ENCODE measurements around the gene FN3KRP.
A peak's percentile ranks its signal among the peaks of the same experiment; 100 is the strongest.

Gene FN3KRP

DNA sequence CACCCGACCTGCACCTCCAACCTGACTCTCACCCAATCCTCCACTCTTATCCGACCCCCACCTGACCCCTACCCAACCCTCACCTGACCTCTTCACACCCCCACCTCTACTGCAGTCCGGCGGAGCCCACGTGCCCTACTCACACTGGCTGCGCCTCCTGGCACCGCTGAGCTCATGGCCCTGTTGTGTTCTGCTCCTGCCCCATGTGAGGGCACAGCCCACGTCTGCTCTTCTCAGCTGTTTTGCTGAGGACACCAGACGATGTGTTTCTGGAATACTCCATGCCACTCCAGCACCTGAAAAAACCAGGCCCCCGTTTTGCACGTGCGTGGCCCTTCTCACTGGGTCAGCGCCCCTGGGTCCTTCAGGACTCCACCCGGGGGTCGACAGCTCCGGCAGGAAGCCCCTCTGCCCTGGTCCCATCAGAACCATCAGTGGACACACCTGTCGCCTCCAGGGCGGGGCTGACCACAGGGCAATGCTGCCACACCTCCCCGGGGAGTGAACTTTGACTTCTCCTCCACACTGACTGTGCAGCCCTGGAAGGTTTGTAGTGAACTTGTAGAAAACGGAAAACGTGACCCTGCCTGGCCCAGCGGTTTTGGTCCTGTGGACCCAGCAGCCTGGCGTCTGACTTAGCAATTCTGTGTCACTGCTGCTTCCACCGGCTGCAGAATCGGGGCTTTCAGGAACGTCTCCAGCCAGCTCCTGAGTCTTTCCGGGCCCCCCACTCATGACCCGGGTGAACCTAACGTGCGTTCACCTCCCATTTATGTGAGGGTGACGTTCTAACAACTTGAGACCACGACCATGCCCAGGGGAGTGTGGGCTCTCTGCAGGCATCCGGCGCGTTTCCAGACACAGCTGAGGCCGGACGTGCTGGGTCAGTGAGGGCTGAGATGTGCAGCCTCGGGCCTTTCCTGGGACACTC is 12.3 kb upstream of the FN3KRP start:
- no peak for DNase-seq
- intact Hi-C loops (cut with DNase I) = loop anchor here (5.0 kb wide), 1 partner anchor 37 kb away; no protein-coding TSS in a partner anchor

DNA sequence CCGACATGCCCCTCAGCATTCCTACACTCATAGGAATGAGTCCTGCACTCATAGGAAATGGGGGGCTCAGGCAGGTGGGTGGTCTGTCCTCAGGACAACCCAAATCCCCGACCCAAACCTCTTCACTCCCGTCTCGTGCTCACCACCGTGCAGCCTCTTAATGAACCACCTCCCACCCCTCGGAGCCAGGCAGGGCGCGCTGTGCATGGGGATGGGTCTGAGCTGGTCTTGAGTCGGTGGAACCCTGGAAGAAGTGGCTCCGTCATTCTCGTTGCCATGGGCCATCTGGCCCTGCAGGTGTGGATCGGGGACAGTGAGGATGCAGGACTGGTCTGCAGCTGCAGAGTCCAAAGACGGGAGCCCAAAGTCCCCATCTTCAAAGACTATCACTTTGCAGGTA is 11.6 kb upstream of the FN3KRP start:
- intact Hi-C loops (cut with DNase I) = loop anchor here (5.0 kb wide), 1 partner anchor 38 kb away; no protein-coding TSS in a partner anchor
- DNase-seq = no peak

DNA sequence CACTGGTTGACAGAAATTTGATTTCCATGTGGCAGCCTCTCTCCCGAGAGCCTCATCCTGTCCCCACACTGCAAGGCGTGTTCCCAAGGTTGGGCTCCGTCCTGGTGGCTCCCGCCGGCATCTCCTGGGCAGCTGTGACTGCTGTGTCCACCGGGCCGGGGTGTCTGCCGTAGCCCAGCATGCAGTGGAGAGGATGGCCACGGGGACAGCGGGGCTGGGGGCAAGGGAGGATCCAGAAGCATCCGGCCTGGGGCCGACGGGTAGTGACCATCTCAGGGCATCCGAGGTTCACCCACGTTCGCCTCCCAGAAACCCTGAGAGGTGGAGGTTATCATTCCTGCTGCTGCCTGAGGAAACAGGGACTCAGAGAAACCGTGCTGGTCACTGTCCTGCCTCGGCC is 10.8 kb upstream of the FN3KRP start:
- DNase-seq = no peak
- intact Hi-C loops (cut with DNase I) = no loop called here

DNA sequence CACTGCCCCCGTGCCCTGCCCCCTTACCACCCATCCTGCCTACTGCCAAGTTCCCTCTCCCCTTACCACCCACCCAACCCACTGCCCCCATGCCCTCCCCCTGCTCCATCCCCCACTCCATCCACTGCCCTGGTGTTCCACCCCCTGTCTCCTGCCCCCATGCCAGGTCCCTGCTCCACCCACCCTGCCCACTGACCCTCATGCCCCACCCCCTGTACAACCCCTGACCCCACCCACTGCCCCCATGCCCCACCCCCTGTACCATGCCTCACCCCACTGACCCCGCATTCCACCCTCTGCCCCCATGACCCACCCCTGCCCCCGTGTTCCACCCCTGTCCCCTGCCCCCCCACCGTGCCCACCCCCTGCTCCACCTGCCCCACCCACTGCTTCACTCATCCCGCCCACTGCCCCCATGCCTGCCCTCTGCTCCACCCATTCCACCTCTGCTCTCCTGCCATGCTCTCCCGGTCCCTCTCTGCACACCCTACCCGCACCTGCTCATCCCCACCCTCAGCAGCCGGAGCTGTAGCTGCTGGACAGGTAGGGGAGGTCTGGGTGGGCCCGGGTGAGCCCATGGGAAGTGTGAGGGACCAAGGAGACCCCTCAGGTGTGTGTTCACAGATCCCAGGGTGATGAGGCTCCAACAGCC is 7.4 kb upstream of the FN3KRP start:
- DNase-seq = no peak
- intact Hi-C loops (cut with DNase I) = no loop called here

DNA sequence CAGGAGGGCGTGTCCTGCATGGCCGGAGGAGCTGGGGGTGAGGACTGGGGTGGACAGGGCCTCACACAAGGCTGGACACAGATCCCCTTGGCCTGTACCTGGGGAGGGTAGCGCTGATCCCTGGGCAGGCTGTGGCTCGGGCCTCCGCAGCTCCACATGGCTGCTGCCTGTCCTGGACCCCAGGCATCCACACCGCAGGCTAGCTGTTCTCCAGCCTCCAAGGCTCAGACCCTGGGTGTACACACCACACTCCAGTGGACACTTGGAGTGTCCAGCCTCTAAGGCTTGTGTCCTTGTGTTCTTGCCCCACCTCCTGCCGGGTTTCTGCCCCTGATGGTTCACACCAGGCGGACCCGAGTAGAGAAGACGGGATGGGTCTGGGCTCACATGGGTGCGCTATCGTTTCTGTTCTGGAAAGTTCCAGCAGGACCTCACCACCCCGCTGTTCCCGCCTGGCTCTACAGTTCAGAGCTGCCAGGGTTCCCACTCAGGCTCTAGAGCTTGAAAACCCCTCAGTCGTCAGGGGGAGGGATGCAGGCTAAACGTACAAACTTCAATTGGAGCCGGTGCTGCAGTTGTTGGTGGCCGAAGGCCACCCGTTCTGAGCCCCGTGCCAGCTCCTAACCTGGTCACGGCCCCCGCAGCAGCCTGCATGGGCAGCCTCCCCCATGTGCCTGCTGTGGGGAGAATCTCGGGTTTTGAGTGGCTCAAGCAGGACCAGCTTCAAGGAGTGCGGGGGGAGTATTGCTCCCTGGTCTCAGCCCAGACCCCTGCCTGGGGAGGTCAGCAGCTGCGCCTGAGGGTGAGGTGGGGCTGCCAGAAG is 6.6 kb upstream of the FN3KRP start:
- intact Hi-C loops (cut with DNase I) = no loop called here
- DNase-seq = no peak

DNA sequence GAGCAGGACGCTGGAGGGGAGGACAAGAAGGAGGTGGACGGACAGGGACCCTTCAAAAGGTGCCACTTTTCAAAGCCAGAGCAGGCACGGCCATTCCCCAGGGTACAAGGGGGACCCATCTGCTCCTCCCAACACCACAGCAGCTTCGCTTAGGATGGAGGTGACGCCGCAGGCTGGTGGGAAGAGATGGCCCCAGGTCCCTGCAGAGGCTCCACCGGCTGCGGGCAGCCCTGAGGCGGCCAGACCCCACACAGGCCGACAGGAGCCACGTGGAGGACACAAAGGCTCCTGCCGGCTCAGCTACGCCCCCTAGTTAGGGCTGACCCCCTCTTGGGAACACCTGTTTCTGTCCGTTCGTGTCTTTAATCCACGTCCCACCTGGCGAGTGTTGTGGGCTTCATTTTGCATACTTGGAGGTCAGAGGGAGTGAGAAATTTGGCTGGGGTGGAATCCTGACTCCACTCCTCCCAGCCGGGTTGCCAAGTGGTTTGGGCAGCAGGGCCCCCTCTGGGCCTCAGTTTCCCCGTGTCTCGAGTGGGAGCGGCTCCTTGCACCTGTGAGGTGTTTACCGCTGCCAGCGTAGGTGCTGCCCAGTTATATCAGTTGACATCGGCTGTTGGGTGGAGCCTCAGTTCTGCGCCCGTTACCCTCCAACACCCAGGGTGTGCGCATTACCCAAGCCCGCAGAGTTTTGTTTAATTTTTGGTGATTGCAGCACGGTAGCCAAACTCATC is 5.8 kb upstream of the FN3KRP start:
- intact Hi-C loops (cut with DNase I) = no loop called here
- DNase-seq = no peak

DNA sequence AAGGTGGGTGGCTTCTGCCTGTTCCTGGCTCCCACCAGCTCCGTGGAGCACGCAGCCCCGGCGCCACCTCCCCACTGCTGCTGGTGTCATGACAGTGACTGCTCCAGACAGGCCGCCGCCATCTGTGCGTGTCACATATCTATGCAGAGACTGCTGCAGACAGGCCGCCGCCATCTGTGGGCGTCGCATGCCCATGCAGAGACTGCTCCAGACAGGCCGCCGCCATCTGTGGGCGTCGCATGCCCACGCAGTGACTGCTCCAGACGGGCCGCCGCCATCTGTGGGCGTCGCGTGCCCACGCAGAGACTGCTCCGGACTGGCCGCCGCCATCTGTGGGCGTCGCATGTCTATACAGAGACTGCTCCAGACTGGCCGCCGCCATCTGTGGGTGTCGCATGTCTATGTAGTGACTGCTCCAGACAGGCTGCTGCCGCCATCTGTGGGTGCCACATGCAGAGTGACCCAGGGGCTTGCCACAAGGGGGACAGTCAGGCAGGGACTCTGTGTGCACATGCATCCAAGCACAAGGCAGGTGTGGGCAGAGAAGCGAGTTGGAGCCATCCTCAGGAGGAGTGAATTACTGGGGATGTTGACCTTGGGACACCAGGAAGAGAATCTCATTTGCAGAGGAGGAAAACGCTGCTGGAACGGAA is 3.3 kb upstream of the FN3KRP start:
- DNase-seq = peak in 3 of 10 donors; percentile 49 to 93 (median 86)
- intact Hi-C loops (cut with DNase I) = no loop called here

DNA sequence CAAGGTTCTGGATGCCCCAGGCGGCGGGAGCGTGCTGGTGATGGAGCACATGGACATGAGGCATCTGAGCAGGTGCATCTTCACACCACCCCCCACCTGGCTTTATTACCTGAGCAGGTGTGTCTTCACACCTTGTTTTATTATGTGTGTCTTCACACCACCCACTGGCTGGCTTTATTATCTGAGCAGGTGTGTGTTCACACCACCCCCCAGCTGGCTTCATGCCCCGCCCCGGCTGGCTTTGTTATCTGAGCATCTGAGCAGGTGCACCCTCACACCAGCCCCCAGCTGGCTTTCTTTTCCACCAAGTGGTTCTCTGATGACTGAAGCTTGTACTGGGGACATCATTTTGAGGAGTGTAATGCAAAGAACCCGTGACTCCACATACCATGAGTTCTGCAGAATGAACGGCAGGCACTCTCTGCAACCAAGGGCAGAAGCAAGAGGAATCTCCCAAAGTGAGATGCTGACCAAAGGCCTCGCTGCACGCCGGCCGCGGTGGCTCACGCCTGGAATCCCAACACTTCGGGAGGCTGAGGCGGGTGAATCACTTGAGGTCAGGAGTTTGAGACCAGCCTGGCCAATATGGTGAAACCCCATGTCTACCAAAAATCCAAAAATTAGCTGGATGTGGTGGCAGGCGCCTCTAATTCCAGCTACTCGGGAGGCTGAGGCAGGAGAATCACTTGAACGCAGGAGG is 2.6 kb downstream of the FN3KRP start:
- intact Hi-C loops (cut with DNase I) = no loop called here
- DNase-seq = no peak

DNA sequence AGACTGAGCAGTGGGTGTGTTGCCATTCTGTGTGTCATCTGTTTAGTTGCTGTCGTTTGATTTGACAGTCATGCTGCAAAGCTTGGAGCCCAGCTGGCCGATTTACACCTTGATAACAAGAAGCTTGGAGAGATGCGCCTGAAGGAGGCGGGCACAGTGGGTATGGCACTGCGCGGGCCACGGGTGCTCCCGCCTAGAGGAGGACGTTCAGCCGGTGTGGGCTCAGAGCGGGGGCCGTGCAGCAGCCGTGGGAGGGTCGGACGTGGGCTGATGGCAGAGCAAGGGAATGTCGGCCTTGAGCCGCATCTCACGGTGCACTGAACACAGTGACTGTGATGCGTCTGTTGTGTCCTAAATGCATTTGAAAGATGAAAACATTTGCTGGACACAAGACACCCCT is 3.7 kb downstream of the FN3KRP start:
- no peak for DNase-seq
- intact Hi-C loops (cut with DNase I) = no loop called here

DNA sequence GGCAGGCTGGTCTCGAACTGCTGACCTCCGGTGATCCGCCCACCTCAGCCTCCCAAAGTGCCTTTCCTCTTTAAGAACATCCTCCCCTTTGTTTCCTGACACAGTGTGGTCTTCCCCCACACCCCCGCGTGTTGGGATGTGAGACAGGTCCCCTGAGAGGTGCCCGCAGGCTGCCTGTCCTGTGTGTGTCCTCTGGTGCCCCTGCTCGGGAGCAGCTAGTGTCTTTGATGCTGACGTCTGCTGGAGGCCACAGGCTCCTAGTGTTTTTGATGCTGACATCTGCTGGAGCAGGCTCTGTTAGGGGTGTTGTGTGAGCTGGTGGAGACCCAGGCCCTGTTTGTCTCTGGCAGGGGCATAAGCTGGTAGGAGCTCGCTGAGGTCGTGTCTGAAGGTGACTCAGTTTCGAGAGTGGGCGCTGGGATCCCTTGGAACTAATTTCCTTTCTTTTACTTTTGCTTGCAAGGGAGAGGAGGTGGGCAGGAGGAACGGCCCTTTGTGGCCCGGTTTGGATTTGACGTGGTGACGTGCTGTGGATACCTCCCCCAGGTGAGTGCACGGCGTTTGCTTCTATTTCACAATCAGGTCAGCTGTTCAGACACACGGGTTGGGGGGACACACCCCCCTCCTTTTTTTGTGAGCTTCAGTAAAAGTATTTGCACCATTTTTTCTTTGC is 6.0 kb downstream of the FN3KRP start:
- DNase-seq = no peak
- intact Hi-C loops (cut with DNase I) = no loop called here

DNA sequence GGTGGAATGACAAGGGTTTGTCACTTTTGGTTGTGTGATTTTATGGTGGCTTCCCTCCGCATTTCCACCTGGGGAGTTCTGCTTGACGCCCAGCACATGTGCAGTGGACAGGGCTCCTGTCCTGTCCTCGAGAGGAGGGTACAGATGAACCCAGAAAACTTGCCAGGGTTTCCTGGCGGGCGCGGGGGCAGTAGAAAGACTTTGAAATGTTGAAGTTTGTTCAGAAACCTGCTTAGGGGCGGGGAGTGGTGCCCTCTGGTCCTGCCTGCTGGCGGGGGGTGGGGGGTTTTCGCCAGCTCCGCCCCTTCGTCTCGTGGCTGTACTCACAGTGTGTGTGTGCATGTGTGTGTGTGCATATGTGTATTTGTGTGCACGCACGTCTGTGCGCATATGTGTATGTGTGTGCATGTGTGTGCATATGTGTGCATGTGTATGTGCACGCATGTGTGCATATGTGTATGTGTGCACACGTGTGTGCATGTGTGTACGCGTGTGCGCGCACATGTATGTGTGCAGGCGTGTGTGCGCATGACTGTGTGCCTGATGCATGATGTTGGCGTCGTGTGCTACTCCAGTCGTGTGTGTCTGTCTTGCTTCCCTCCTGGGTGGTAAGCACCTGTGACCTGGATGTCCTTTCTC is 6.8 kb downstream of the FN3KRP start:
- peak in 1 of 10 donors; percentile 12 for DNase-seq
- intact Hi-C loops (cut with DNase I) = no loop called here

DNA sequence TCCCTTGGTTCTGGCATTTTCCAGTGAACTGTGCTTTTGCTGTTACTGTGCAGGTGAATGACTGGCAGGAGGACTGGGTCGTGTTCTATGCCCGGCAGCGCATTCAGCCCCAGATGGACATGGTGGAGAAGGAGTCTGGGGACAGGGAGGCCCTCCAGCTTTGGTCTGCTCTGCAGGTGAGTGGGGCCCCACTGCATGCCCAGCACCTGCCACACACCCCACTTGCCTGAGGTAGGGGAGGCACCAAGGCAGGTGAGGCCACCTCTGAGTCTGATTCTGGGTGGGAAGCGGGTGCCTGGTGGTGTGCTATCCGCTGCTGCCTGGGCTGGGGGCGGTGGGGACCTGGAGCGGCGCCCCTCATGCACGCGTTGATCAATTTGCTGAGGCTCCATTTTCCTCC is 9.9 kb downstream of the FN3KRP start:
- intact Hi-C loops (cut with DNase I) = no loop called here
- DNase-seq = peak in 1 of 10 donors; percentile 77

DNA sequence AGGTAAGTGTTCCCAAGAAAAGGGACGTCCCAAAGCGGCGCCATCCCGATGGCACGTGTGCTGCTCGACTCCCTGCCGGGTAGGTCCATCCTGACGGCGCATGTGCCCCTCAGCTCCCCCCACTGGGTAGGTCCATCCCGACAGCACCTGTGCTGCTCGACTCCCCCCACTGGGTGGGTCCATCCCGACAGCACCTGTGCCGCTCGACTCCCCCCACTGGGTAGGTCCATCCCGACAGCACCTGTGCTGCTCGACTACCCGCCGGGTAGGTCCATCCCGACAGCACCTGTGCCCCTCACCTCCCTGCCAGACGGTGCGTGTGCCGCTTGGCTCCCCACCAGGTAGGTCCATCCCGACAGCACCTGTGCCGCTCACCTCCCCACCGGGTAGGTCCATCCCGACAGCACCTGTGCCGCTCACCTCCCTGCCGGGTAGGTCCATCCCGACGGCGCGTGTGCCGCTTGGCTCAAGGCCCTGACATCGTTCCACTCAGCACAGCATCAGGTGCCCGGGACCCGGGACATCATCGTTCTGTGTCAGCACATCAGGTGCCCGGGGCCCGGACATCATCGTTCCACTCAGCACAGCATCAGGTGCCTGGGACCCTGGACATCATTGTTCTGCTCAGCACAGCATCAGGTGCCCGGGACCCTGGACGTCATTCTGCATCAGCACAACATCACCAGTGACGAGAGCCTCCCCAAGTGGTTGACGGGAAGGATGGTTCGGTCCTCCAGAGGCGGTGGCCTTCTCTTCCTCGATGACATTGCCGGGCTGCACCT is 13.2 kb downstream of the FN3KRP start:
- intact Hi-C loops (cut with DNase I) = no loop called here
- peak in 1 of 10 donors; percentile 70 for DNase-seq

DNA sequence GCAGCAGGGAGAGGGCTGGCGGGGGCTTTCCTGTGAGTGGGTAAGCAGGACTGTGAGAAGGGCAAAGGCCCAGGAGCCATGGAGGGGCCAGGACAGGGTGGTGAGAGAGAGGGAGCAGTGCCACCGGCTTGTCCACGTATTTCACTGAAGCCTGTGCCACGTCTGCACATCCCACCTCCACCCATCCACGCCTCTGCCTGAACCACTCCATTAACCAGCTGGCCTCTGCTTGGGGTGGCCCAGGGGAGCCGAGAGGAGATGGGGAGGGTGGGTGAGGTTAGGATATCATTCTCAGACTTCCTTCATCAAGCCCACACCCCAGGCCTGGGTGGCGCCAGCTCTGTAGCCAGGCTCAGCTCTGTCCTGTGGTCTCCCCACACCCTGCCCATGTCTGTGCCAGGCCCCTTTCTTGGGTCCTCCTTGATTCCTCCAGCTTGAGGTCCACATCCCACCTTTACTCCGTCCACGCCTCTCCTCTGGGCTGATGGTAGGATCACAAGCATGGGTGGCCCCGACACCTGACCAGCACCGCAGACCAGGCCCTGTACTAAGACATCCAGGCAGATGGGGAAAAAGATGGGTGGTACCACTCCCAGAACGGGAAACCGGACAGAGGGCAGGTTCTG is 15.7 kb downstream of the FN3KRP start:
- peak in 2 of 10 donors; percentile 49 to 66 for DNase-seq
- intact Hi-C loops (cut with DNase I) = no loop called here

DNA sequence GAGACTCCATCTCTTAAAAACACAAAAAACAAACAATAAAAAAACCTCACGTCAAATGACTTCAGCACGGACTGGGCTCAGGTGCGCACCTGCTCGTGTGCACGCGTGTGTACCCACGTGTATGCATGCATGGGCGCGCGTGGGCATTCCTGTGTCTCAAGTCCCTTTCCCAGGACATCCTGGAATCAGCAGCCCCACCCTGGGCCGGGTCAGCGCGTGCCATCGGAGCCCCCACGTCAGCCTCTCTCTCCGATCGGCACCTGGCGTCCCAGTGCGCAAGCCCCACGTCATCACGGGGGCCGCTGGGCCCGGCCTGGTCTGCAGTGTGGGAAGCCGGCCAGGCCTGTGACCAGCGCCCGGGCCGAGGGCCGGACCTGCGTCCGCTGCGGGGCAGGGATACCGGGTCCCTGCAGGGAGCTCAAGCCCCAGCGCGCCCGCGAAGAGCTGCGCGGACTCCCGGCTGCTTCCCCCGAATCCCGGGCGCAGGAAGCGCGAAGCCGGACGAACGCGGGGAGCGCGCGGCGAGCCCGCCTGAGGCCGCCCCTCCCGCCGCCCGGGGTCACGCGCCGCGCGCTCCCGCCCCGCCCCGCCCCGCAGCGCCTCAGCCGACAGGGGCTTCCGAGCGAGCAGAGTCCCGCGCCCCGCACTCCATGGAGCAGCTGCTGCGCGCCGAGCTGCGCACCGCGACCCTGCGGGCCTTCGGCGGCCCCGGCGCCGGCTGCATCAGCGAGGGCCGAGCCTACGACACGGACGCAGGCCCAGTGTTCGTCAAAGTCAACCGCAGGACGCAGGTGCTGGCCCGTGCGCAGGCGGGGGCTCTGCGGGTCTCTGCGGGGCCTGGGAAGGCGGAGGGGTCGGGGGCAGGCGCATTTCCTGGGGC is 18.7 kb downstream of the FN3KRP start, which contains the start of gene FN3K:
Gene FN3K, plus strand, starts transcription at position 629 of the 880 bp plus-strand sequence. Its CDS starts 22 bp downstream, at position 651.
- DNase-seq = peak; percentile 53 to 96 (median 74)
- intact Hi-C loops (cut with DNase I) = loop anchor here (1.0 to 5.0 kb wide), 3 partner anchors 37 to 88 kb away; partner anchors contain the start of genes RAB40B and WDR45B

All from posterior cingulate gyrus (tissue), 11 donors.